ENCODE results near the gene ANO2.

ANO2 gene

DNA sequence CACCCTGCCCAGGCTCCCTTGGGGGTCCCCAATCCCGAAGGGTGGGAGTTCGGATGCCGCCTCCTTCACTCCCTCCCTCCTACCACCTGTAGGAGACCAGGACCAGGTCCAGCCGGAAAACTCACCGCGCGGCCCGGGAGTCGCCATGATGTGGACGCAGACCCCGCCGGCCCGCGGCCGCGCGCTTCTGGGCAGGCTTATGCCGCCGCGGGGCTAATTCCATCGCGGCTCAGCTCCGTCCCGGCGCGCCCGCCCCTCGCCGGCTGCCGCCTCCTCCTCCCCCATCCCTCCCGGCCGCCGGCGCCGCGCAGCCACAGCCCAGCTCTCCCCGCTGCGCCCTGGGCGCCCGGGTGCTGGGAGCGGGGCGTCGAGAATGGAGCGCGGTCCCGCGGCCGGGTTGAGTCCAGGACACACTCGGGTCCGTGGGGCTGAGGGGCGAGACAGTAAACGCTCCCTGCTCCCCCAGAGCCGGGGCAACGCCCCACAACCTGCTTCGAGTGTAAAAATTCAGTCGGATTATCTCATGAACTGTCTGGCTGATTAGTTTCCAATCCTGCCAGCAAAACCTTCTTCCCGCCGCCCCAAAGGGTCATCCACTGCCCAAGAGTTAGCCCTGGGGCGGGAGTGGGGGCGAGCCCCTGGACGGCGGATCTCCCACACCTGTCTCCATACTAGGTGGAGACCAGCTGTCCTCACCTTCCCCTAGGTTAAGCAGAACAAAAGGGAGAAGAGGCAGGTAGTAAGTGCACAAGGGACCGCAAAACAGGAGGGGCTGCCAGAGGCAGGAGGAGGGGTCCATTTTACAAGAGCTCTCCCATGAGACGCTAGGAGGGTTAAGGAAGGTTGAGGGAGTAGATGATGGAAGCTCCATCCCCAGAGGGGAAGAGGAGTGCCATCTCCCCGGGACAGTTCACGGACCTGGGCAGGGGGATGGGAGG is at the start of gene ANO2:
TSS of gene ANO2 (minus strand) at position 189 of the 938 bp plus-strand sequence. CDS start at position 147, 42 bp downstream.
- H3K4me3 ChIP-seq (ENCODE audit: low read length): no peak within 1 kb of the TSS; the same call in 1 of the 2 replicates
- no peak for TF ChIP-seq ZNF274 (IDR thresholded peaks at IDR 0.05; ENCODE audit: low read depth, low read length)

DNA sequence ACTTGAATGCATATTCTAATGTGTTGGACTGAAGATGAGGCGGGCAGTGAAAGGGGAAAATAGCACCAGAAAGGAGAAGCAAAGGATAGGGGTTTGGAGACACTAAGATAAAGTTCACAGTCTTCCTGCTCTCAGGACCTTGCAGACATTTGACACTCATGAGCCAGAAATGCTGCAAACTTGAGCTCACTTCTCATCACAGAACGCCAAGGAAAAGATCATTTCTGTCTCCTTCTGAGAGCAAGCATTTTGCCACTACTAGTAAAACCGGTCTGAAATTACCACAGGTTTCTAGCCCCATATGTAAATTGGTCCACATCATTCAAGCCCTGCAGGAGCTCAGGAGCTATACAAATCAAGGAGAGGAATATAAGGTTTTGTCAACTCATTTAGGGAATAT is 44.6 kb upstream of the ANO2 start:
- no peak for TF ChIP-seq ZNF274 (IDR thresholded peaks at IDR 0.05; ENCODE audit: low read depth, low read length)
- H3K4me3 ChIP-seq (ENCODE audit: low read length): no peak overlapping the region

DNA sequence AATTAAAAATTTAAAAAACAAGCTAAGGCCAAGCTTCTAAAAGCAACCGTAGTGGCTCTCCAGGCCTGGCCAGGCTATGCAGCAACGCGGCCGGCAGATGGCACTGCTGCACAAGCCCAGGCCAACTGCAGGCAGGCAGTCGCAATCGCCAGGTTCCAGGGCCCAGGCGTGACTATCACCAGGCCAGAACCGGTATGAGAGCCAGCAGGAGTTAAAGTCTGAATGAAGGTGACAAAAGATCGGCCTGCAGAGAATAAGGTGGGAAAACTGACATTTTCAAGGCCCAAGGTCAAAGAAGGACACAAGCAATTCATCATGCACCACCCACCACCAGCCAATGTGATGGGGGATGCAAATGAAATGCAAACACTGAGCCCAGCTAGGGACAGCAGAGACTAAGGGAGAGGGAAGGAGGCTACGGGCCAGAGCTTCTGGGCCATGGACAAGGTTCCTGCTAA is 43.6 kb upstream of the ANO2 start:
- TF ChIP-seq ZNF274 (IDR thresholded peaks at IDR 0.05; ENCODE audit: low read depth, low read length): no peak
- H3K4me3 ChIP-seq (ENCODE audit: low read length): no peak overlapping the region

DNA sequence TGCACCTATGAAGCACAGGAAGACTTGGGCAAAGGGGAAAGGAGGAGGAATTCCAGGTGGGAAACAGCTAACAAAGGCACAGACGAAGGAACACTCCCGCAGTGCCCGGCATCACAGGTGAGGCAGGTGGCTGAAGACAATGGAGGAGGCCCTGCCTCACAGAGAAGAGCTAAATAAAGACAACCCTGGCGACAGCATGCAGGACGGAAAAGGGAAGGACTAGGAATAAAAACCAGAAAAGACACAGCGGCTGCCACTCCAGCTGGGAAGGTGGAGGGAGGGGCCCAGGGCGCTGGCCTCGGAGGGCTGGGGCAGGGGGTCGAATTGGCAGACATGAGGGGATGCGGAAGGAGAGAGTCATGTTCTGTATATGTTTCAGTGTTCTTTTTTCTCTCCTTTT is 43.0 kb upstream of the ANO2 start:
- TF ChIP-seq ZNF274 (IDR thresholded peaks at IDR 0.05; ENCODE audit: low read depth, low read length): no peak

DNA sequence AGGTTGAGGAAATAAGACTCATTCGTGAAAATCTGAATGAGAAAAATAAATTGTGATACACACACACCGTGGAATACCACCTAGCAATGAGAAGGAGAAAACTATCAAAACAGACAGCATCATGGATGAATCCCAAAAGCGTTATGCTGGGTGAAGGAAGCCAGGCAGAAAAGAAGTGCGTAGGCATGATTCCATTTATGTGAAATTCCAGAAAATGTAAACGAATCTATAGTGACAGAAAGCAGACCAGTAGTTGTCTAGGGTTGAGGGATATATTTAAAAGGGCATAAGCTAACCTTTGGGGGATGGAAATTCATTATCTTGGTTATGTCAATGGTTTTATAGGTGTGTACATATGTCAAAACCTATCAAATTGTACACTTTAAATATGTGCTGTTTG is 42.5 kb upstream of the ANO2 start:
- TF ChIP-seq ZNF274 (IDR thresholded peaks at IDR 0.05; ENCODE audit: low read depth, low read length): no peak
- no peak overlapping the region for H3K4me3 ChIP-seq (ENCODE audit: low read length)

More for the DNA sequence above, 43.0 kb upstream of the ANO2 start:
- no peak overlapping the region for H3K4me3 ChIP-seq (ENCODE audit: low read length)

DNA sequence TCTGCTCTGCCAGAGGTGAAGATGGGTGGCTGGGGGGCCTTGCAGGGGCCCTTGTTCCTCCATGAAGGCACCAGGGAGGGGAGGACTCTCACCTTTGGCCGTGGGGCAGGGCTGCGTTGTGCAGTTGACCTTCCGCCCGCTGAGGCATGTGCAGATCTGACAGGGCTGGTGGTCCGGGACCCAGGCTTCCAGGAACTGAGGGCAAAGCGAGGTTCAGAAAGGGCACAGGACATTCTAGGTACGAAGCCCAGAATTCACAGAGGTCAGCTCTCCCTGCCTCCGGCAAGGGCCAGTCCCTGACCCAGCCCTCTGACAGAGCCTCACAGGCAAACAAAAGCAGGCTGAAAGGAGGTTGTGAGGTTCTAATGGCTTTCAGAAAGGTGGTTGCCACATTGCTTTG is 40.4 kb upstream of the ANO2 start:
- TF ChIP-seq ZNF274 (IDR thresholded peaks at IDR 0.05; ENCODE audit: low read depth, low read length): no peak
- no peak overlapping the region for H3K4me3 ChIP-seq (ENCODE audit: low read length)

DNA sequence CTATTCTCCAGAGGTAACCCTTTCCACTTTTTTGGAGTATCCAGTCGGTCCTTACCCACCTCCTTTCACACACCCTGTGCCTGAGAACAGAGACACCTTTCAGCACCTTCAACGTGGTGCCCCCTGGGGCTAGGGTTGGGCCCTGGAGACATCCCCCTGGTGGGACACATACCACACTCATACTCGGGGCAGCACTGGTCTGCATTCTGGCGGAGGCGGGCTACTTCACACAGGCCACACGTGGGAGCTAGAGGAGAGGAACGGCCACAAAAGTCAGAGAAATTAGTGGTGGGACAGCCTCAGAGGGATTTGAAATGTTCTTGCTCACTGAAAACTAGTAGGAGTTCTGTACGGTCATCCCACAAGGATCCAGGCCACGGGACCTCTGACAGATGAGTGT is 39.8 kb upstream of the ANO2 start:
- no peak overlapping the region for H3K4me3 ChIP-seq (ENCODE audit: low read length)
- no peak for TF ChIP-seq ZNF274 (IDR thresholded peaks at IDR 0.05; ENCODE audit: low read depth, low read length)

DNA sequence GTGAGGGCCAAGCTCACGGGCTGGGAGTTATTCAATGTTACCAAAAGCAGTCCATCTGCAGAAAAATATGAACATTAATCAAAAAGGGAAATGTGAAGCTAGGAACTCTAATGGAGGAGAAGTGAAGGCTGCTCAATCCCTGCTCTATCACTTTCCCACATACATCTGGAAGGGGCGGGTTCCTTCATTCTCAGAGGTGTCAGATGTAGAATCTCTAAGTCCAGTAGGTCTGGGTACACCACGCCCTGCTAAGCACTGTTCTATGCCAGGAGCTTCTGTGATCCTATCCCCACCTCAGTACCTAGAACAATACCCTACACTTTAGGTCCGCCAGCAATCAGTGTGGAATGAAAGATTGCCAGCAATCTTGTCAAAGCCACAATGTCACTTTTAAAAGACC is 37.0 kb upstream of the ANO2 start:
- H3K4me3 ChIP-seq (ENCODE audit: low read length): no peak overlapping the region
- no peak for TF ChIP-seq ZNF274 (IDR thresholded peaks at IDR 0.05; ENCODE audit: low read depth, low read length)

DNA sequence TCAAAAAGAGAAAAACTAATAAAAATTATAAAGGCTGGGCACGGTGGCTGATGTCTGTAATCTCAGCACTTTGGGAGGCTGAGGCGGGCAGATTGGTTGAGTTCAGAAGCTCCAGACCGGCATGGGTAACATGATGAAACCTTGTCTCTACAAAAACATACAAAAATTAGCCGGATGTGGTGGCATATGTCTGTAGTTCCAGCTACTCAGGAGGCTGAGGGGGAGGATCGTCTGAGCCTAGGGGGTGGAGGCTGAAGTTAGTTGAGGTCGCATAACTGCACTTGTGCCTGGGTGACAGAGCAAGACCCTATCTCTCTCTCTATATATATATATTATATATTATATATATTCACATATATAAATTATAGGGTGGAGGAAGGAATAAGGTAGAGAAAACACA is 32.5 kb upstream of the ANO2 start:
- no peak overlapping the region for H3K4me3 ChIP-seq (ENCODE audit: low read length)
- TF ChIP-seq ZNF274 (IDR thresholded peaks at IDR 0.05; ENCODE audit: low read depth, low read length): no peak

DNA sequence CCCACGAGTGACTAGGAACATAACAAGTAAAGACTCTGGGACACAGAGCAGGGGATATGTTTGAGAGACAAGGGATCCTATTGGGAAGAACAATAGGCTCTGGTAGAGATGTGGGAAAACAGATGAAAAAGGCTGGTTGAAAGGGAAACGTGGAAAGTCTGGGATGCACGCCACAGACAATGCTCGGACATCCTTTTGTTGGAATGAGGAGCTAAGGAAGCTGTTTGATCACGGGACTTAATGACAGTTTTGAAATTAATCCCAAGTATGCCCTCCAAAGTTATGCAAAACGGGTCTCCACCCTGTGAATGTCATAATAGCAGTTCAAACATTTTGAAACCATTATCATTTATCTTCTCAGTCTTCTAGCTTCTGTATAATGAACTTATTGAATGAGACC is 31.7 kb upstream of the ANO2 start:
- H3K4me3 ChIP-seq (ENCODE audit: low read length): no peak overlapping the region
- TF ChIP-seq ZNF274 (IDR thresholded peaks at IDR 0.05; ENCODE audit: low read depth, low read length): no peak

DNA sequence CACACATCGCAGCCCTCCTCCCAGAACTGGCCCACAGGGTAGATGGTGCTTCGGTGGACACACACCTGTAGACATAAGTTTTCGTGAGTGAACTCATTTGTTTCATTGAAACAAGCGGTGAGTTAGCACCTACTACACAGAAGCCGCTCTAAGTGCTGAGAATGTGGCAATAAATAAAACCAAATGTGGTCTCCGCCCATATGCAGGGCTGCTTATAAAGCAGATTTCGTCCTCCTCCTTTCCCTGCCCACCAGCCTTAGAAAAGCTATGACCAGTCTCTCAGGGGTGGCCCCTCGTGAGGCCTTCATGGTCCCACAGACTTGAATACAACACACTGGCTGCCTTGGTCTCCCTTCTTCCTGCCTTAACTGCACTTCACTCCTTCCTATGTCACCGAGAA is 31.1 kb upstream of the ANO2 start:
- TF ChIP-seq ZNF274 (IDR thresholded peaks at IDR 0.05; ENCODE audit: low read depth, low read length): no peak
- no peak overlapping the region for H3K4me3 ChIP-seq (ENCODE audit: low read length)

DNA sequence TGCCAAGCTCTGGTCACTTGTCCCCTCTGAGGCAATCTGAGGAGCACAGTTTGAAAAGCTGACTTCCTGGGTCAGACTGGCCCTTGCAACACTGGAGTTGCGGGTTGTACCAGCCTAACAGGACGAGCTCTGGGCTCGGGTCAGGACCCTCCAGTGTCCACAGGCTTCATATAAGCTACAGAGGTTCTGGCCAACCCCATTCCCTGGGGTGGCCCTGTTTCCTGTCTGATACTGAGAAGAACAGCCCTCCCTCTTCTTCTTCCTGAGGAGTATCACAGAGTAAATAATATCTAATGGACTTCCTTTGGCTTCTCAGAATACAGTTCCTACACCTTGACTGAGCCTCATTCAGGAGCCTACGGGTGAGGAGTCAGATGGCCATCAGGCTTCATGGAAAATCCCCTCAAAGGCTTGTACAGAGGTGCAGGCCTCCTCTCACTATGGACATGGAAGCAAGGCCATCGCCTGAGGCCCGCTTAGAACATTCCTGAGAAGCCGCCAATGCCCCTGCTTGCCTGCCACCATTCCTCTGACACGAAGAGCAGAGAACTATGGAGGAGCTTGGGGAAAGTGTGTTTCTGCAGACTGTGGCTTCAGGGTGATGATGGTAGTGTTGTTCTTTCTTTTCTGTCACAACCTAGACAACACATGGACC is 28.5 kb upstream of the ANO2 start:
- H3K4me3 ChIP-seq (ENCODE audit: low read length): no peak overlapping the region
- no peak for TF ChIP-seq ZNF274 (IDR thresholded peaks at IDR 0.05; ENCODE audit: low read depth, low read length)

DNA sequence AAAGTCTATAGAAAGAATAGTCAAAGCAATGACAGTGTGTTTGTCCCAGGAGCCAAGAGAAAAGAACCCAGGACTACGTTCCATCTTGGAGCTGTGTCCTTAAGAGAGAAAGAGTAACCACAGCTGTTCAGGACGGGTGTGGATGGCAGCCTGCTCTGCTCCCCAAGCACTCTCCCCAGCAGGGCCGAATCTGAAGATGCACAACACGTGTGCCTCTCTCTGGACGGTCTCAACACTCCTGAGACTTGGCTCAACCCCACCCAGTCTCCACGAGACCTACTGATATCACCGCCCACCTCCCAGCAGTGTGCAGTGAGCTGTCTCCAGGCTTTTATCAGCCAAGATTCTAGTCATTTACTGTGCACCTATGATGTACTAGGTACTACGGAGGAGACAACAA is 27.3 kb upstream of the ANO2 start:
- TF ChIP-seq ZNF274 (IDR thresholded peaks at IDR 0.05; ENCODE audit: low read depth, low read length): no peak
- H3K4me3 ChIP-seq (ENCODE audit: low read length): no peak overlapping the region

DNA sequence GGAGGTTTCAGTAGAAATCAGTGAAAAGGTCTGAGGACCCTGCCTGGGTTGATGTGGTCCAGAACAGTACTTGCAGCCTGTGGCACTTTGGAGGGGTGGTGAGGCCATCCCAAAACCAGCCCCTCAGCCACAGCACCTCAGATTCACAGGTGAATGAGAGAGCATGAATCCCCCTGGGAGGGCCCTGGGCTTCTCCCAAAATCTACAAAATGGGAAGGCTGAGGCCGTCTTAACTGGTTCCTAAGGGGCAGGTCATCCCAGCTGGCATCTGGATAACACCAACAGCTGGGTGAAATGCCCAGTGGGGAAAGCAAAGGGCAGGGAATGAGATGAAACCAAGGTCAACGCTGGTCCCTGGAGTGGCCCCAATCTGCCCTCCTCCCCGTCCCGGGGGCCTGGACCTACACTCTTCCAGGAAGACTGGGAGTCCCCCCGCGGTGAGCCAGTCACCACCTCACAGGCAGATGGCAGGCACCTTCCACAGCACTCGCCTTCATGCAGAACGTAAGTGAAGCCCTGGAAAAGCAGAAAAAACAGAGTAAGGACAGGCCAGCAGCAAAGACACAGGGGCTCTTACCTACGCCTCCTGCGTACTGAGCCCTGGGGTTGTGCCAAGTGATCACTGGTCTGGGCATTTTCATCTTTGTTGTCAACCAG is 26.3 kb upstream of the ANO2 start:
- H3K4me3 ChIP-seq (ENCODE audit: low read length): no peak overlapping the region
- TF ChIP-seq ZNF274 (IDR thresholded peaks at IDR 0.05; ENCODE audit: low read depth, low read length): no peak
